Activated CD8-positive, alpha-beta T cell treated with anti-CD3 and anti-CD28 coated beads for 36 hours (primary cell): ENCODE data around the gene HPGDS. TPM values are rescaled to one million over a fixed set of nuclear protein-coding genes. Genes with fewer than 3 reads are reported as not detected.

ENCODE experiments used
- ATAC-seq: fragments of 200-7000 bp; cut with Tn5 transposase; one replicate; pipeline ENCODE4 v1.10.0; 2021; ENCODE audit warnings: mild to moderate bottlenecking, moderate library complexity
- CTCF ChIA-PET: fragments of 350-600 bp; sonication (Branson Sonifier 250); formaldehyde crosslinking; loops from one replicate; lab custom pipeline; 2021; ENCODE audit warnings: antibody characterized with exemption; lab: Charles Lee
- POLR2A ChIA-PET: fragments of 350-600 bp; sonication (Branson Sonifier 250); formaldehyde crosslinking; loops from one replicate; lab custom pipeline; 2021; ENCODE audit warnings: antibody characterized with exemption; lab: Charles Lee
- DNase-seq: peaks from one replicate; pipeline ENCODE4 v3.0.0-alpha.2; 2020
- H3K27ac Mint-ChIP-seq: one replicate; pipeline ENCODE4 v1.8.0; 2021; ENCODE audit warnings: mild to moderate bottlenecking, mixed read lengths
- H3K27me3 Mint-ChIP-seq: one replicate; pipeline ENCODE4 v1.8.0; 2021; ENCODE audit warnings: mixed read lengths
- H3K36me3 Mint-ChIP-seq: one replicate; pipeline ENCODE4 v1.8.0; 2021; ENCODE audit warnings: low read depth, mixed read lengths
- H3K4me1 Mint-ChIP-seq: one replicate; pipeline ENCODE4 v1.8.0; 2021; ENCODE audit warnings: low read depth, mixed read lengths
- H3K4me3 Mint-ChIP-seq: one replicate; pipeline ENCODE4 v1.8.0; 2021; ENCODE audit warnings: mild to moderate bottlenecking, moderate library complexity, mixed read lengths
- H3K9me3 Mint-ChIP-seq: one replicate; pipeline ENCODE4 v1.8.0; 2021; ENCODE audit warnings: mixed read lengths
- CTCF ChIP-seq: fragments of 200-600 bp; IDR thresholded peaks from one replicate; pipeline ENCODE4 v1.8.0; 2022; ENCODE audit warnings: antibody characterized with exemption, mild to moderate bottlenecking
- intact Hi-C: fragments of 100-400 bp; cut with micrococcal nuclease; formaldehyde crosslinking; loops from one replicate; pipeline ENCODE4 v1.10.0; 2022
- total RNA-seq, 2 experiments: library from RNA; stranded (reverse); gene quantifications; one replicate each; pipeline ENCODE4 v1.2.3, GENCODE V29; 2021

Gene HPGDS
- total RNA-seq, 2 experiments from 2014 or later, result not detected

- no peak for TF ChIP-seq CTCF
- H3K36me3 Mint-ChIP-seq, result peaks cover 16% of the 10 kb centered on the region
- no peak for DNase-seq
- no peak overlapping the region for H3K4me3 Mint-ChIP-seq
- ChIA-PET CTCF (no interaction called here), POLR2A (no interaction called here)
- peaks cover 6% of the 10 kb centered on the region for H3K4me1 Mint-ChIP-seq
- H3K27me3 Mint-ChIP-seq, result no peaks in the 10 kb centered on the region
- no peak overlapping the region for H3K27ac Mint-ChIP-seq
- no peak for ATAC-seq
- intact Hi-C loops, result no loop called here
- no peaks in the 10 kb centered on the region for H3K9me3 Mint-ChIP-seq
Observed at GRCh38 chr4:94271248-94271647, 71.4 kb downstream of the HPGDS start.

GRCh38 chr4:94267037-94267436 is 75.6 kb downstream of the HPGDS start:
- H3K36me3 Mint-ChIP-seq, result peaks cover 15% of the 10 kb centered on the region
- ATAC-seq (no peak), DNase-seq (no peak)
- CTCF ChIA-PET, result no interaction called here
- H3K9me3 Mint-ChIP-seq, result no peaks in the 10 kb centered on the region
- no peak for TF ChIP-seq CTCF
- H3K4me1 Mint-ChIP-seq, result peaks cover 6% of the 10 kb centered on the region
- no peak overlapping the region for H3K4me3 Mint-ChIP-seq
- no peaks in the 10 kb centered on the region for H3K27me3 Mint-ChIP-seq
- no peak overlapping the region for H3K27ac Mint-ChIP-seq
- POLR2A ChIA-PET, result interaction anchor here (0.7 kb wide), 1 partner anchor 59 kb away, joined by 3 read pairs; no protein-coding TSS in a partner anchor
- intact Hi-C loops, result no loop called here

- Mint-ChIP-seq H3K4me1 (no peaks in the 10 kb centered on the region), H3K27ac (no peak overlapping the region), H3K9me3 (no peaks in the 10 kb centered on the region), H3K27me3 (no peaks in the 10 kb centered on the region), H3K4me3 (no peak overlapping the region), H3K36me3 (peaks cover 12% of the 10 kb centered on the region)
- ATAC-seq (no peak), DNase-seq (no peak)
- CTCF ChIA-PET, result interaction anchor here (0.7 kb wide), 1 partner anchor 16 kb away, joined by 3 read pairs; no protein-coding TSS in a partner anchor
- intact Hi-C loops, result no loop called here
- POLR2A ChIA-PET, result no interaction called here
- TF ChIP-seq CTCF, result no peak
Observed at GRCh38 chr4:94262163-94263016, 80.2 kb downstream of the HPGDS start.

GRCh38 chr4:94256828-94257227 is 85.8 kb downstream of the HPGDS start:
- no peak for ATAC-seq
- no peak overlapping the region for H3K27ac Mint-ChIP-seq

More at GRCh38 chr4:94256828-94257227, 85.8 kb downstream of the HPGDS start:
- no peaks in the 10 kb centered on the region for H3K27me3 Mint-ChIP-seq
- no peaks in the 10 kb centered on the region for H3K4me1 Mint-ChIP-seq
- no peak overlapping the region for H3K4me3 Mint-ChIP-seq
- intact Hi-C loops, result no loop called here
- TF ChIP-seq CTCF, result no peak
- no peak for DNase-seq
- ChIA-PET POLR2A (no interaction called here), CTCF (interaction anchor here (1.0 to 1.8 kb wide), 2 partner anchors 12 to 14 kb away, joined by 3 to 5 read pairs; no protein-coding TSS in a partner anchor)
- H3K36me3 Mint-ChIP-seq, result peaks cover 19% of the 10 kb centered on the region
- H3K9me3 Mint-ChIP-seq, result no peaks in the 10 kb centered on the region
